ENCODE data around the gene RHOB.

DNA sequence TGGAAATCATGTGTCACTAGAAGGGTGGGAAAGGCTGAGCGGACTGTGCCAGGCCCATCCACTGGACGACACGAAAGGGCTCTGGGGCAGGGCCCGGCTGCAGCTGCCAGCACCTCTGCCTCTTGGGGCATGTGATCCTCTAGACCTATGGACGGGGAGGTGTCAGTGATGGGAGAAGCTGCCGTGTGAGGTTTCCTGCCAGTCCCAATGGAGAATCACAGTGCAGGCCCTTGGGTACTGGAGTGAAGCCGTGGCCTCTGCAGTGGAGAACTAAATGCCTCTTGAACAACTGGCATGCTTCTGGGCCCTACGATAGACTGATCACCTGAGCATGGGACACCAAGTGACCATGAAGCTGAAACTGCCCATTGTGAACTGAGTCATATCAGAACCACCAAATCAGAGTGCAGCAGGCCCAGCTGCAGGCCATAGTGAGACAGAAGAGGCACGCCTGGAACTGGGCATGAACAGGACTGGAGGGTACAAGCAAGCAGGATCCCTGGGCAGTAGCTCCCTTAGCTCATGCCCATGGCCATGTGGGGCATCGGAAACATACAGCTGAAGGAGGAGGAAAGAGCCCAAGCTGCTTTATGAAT is 18.8 kb upstream of the RHOB start:
- TF ChIP-seq POLR2A (IDR thresholded peaks at IDR 0.05): no peak
- TF ChIP-seq POLR2AphosphoS5 (IDR thresholded peaks at IDR 0.05; ENCODE audit: insufficient read depth in 1 of 2, low read depth in 1 of 2): no peak
- TF ChIP-seq, protein P1, sequence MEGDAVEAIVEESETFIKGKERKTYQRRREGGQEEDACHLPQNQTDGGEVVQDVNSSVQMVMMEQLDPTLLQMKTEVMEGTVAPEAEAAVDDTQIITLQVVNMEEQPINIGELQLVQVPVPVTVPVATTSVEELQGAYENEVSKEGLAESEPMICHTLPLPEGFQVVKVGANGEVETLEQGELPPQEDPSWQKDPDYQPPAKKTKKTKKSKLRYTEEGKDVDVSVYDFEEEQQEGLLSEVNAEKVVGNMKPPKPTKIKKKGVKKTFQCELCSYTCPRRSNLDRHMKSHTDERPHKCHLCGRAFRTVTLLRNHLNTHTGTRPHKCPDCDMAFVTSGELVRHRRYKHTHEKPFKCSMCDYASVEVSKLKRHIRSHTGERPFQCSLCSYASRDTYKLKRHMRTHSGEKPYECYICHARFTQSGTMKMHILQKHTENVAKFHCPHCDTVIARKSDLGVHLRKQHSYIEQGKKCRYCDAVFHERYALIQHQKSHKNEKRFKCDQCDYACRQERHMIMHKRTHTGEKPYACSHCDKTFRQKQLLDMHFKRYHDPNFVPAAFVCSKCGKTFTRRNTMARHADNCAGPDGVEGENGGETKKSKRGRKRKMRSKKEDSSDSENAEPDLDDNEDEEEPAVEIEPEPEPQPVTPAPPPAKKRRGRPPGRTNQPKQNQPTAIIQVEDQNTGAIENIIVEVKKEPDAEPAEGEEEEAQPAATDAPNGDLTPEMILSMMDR (IDR thresholded peaks at IDR 0.05): no peak
